GM12878 (cell line): ENCODE results near the gene RRP12. TPM values are rescaled to one million over a fixed set of nuclear protein-coding genes. Genes with fewer than 3 reads are reported as not detected.

Experiments
- ATAC-seq: fragments of 200-7000 bp; cut with Tn5 transposase; 3 replicates; pipeline ENCODE4 v1.9.1; 2020; ENCODE audit warnings: mild to moderate bottlenecking, moderate library complexity
- BruUV-seq: library from RNA; stranded (reverse); fragments of 400-500 nt; replicated peaks from 2 replicates; lab custom pipeline; 2021; lab: Mats Ljungman, UMichigan
- CTCF ChIA-PET: fragments of 300-600 bp; sonication (Branson Sonifier 250); formaldehyde crosslinking; extraction: SDS; loops from one replicate; lab custom pipeline; 2021; ENCODE audit warnings: inconsistent platforms; lab: Yijun Ruan, JAX
- POLR2A ChIA-PET: fragments of 350-600 bp; formaldehyde crosslinking; extraction: SDS; loops from one replicate; lab custom pipeline; 2021; ENCODE audit warnings: inconsistent platforms; lab: Charles Lee
- RAD21 ChIA-PET: fragments of 300-600 bp; sonication (Branson Sonifier 250); formaldehyde crosslinking; loops from one replicate; lab custom pipeline; 2023; ENCODE audit warnings: antibody characterized with exemption; ENCODE audit not compliant: unreplicated experiment; lab: Charles Lee
- SMC1A ChIA-PET: fragments of 300-600 bp; sonication (Branson Sonifier 250); formaldehyde crosslinking; loops from one replicate; lab custom pipeline; 2023; ENCODE audit not compliant: unreplicated experiment, uncharacterized antibody; lab: Charles Lee
- DNase-seq: peaks from one replicate; pipeline ENCODE4 v3.0.0-alpha.2; 2011; ENCODE audit warnings: low read depth, low spot score
- FAIRE-seq: peaks from 3 replicates; lab custom pipeline; 2011; peaks lifted over from hg19 to GRCh38; lab: Jason Lieb, UNC
- H2AFZ ChIP-seq: 2 replicates; pipeline ENCODE4 v1.6.0; 2011; ENCODE audit warnings: low read depth, low read length, control low read depth; ENCODE audit not compliant: control insufficient read depth
- H3K27ac ChIP-seq: 2 replicates; pipeline ENCODE4 v1.5.1; 2011; ENCODE audit warnings: control low read depth; ENCODE audit not compliant: control insufficient read depth, insufficient read depth
- H3K27me3 ChIP-seq, 2 experiments: replicated peaks in 1 of 2; 2 replicates each; pipeline versions ENCODE4 v1.6.0 to v1.6.1; 2011; ENCODE audit warnings: low read length in 1 of 2; ENCODE audit not compliant: control insufficient read depth in 2 of 2, insufficient read depth in 2 of 2
- H3K36me3 ChIP-seq, 2 experiments: 2 replicates each; pipeline ENCODE4 v1.5.1; 2011; ENCODE audit warnings: low read length in 1 of 2; ENCODE audit not compliant: control insufficient read depth in 2 of 2, insufficient read depth in 2 of 2
- H3K4me1 ChIP-seq: 2 replicates; pipeline ENCODE4 v1.6.1; 2011; ENCODE audit warnings: mild to moderate bottlenecking, low read length, moderate library complexity, mixed read lengths; ENCODE audit not compliant: control insufficient read depth, insufficient read depth
- H3K4me2 ChIP-seq: 2 replicates; pipeline ENCODE4 v1.6.0; 2011; ENCODE audit warnings: control low read depth; ENCODE audit not compliant: control insufficient read depth, insufficient read depth
- H3K4me3 ChIP-seq: fragments of 200-600 bp; sonication (generic); 2 replicates; pipeline ENCODE4 v1.5.1; 2016
- H3K79me2 ChIP-seq: 2 replicates; pipeline ENCODE4 v1.6.0; 2011; ENCODE audit warnings: low read length; ENCODE audit not compliant: control insufficient read depth, insufficient read depth
- H3K9ac ChIP-seq: 2 replicates; pipeline ENCODE4 v1.8.0; 2011; ENCODE audit warnings: low read length, control low read depth, mixed read lengths; ENCODE audit not compliant: control insufficient read depth, insufficient read depth
- H3K9me3 ChIP-seq: replicated peaks from 3 replicates; pipeline ENCODE4 v1.5.1; 2011; ENCODE audit warnings: mild to moderate bottlenecking, low read length; ENCODE audit not compliant: control insufficient read depth, insufficient read depth
- H4K20me1 ChIP-seq: 2 replicates; pipeline ENCODE4 v1.6.0; 2011; ENCODE audit not compliant: control insufficient read depth, insufficient read depth
- BCLAF1 ChIP-seq: fragments of 450-650 bp; IDR thresholded peaks from 2 replicates; pipeline ENCODE4 v1.6.1; 2017; ENCODE audit warnings: antibody characterized with exemption, mild to moderate bottlenecking, moderate library complexity
- CBX5 ChIP-seq: sonication (generic); IDR thresholded peaks from 2 replicates; pipeline ENCODE4 v1.6.1; 2016; ENCODE audit warnings: low read depth, moderate library complexity, mild to moderate bottlenecking, inconsistent platforms
- DPF2 ChIP-seq: fragments of 450-650 bp; IDR thresholded peaks from 2 replicates; pipeline ENCODE4 v1.6.1; 2017; ENCODE audit warnings: mild to moderate bottlenecking
- EED ChIP-seq: sonication (generic); IDR thresholded peaks from 2 replicates; pipeline ENCODE4 v1.6.1; 2016; ENCODE audit warnings: antibody characterized with exemption, low read depth
- GATAD2B ChIP-seq: fragments of 450-650 bp; conservative IDR thresholded peaks from 2 replicates; pipeline ENCODE4 v1.6.1; 2017; ENCODE audit warnings: low read depth, mild to moderate bottlenecking, moderate library complexity
- MTA2 ChIP-seq: fragments of 450-650 bp; IDR thresholded peaks from 2 replicates; pipeline ENCODE4 v1.6.1; 2016; ENCODE audit warnings: low read depth, mild to moderate bottlenecking, moderate library complexity
- MYC ChIP-seq: IDR thresholded peaks from 2 replicates; pipeline ENCODE4 v1.6.1; 2011; ENCODE audit warnings: mild to moderate bottlenecking, low read length, moderate library complexity, inconsistent platforms; ENCODE audit not compliant: insufficient read depth, insufficient replicate concordance, insufficient read length, severe bottlenecking
- SIN3A ChIP-seq: IDR thresholded peaks from 2 replicates; pipeline ENCODE4 v1.6.1; 2012; ENCODE audit warnings: low read depth, low read length, improper control_type of control experiment
- SIX5 ChIP-seq: IDR thresholded peaks from 2 replicates; pipeline ENCODE4 v1.6.1; 2011; ENCODE audit warnings: mild to moderate bottlenecking, low read depth, low read length, moderate library complexity; ENCODE audit not compliant: severe bottlenecking
- SMC3 ChIP-seq: IDR thresholded peaks from 2 replicates; pipeline ENCODE4 v1.6.1; 2011; ENCODE audit warnings: low read length, improper control_type of control experiment, borderline replicate concordance
- TCF3 ChIP-seq: IDR thresholded peaks from 2 replicates; pipeline ENCODE4 v1.6.1; 2012; ENCODE audit warnings: low read depth, mild to moderate bottlenecking, low read length, borderline replicate concordance; ENCODE audit not compliant: insufficient read depth
- WRNIP1 ChIP-seq: IDR thresholded peaks from 2 replicates; pipeline ENCODE4 v1.6.1; 2011; ENCODE audit warnings: low read depth, low read length, improper control_type of control experiment, borderline replicate concordance
- ZNF274 ChIP-seq: IDR thresholded peaks from one replicate; pipeline ENCODE4 v1.8.0; 2011; ENCODE audit not compliant: insufficient read length, insufficient read depth
- WGBS: methylation state at CpG from one replicate; pipeline ENCODE4 v1.1.6; 2016; ENCODE audit warnings: low lambda C conversion rate; ENCODE audit not compliant: insufficient replicate concordance, insufficient coverage; ENCODE audit errors: missing lambda C conversion rate; 5-methylcytosine and 5-hydroxymethylcytosine counted together
- in situ Hi-C: fragments of 300-500 bp; cut with MboI; formaldehyde crosslinking; loops from 9 replicates; pipeline ENCODE4 v1.14.3; 2018; ENCODE audit warnings: mixed read lengths
- intact Hi-C: fragments of 100-400 bp; cut with micrococcal nuclease; formaldehyde crosslinking; loops from one replicate; pipeline ENCODE4 v1.14.2; 2022; ENCODE audit not compliant: unreplicated experiment
- polyA plus RNA-seq, 11 experiments: library from polyadenylated mRNA; depleted of rRNA in 4 of 11; unstranded in 6 of 11; stranded (reverse) in 5 of 11; fragments of >200 nt; fragmentation: Nextera tagmentation in 4 of 11; fragmentation: Illumina TruSeq in 1 of 11; extraction: Ambion mirVana in 4 of 11; extraction: Trizol in 1 of 11; gene quantifications; 1 replicate in 1 of 11; 2 replicates in 10 of 11; pipeline versions ENCODE4 v1.2.1 to v1.2.3, GENCODE V29; 2011 to 2016; ENCODE audit warnings: inconsistent platforms in 2 of 11, missing spikeins in 2 of 11, low read depth in 1 of 11
- total RNA-seq, 4 experiments: library from RNA; depleted of rRNA in 3 of 4; stranded (reverse); fragments of >200 nt in 3 of 4; fragmentation: Illumina TruSeq in 1 of 4; extraction: Trizol in 1 of 4; gene quantifications; 2 replicates each; pipeline versions ENCODE4 v1.2.1 to v1.2.3, GENCODE V29; 2013 to 2021
- TF ChIP-seq, protein P1 (sequence below): IDR thresholded peaks from 2 replicates; pipeline ENCODE4 v1.6.1; 2011; ENCODE audit warnings: low read depth, mild to moderate bottlenecking, low read length, moderate library complexity, borderline replicate concordance; ENCODE audit errors: extremely low read depth

RRP12 gene
- total and polyA plus RNA-seq, 10 of the 15 experiments (the other 5 are each of a cell fraction or from before 2014, with no cell fraction given): 5.3 to 48.7 (median 16.8) TPM

DNA sequence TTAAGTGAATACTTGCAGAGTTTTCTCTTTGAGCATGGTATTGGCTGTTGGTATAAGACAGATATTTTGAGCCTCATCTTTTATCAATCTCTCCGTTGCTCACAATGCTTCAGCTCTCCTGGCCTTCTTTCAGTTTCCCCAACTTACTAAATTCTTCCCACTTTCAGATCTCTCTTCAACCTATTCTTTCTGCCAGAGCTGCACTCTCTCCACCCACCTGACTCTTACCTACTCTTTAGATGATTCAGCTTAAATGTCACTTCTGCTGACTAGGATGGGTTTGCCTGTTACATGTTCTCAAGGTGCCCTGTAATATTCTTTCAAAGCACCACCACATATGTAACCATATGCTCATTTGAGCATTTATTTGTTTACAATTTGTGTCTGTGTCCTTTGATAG lies 43.1 kb upstream of the RRP12 start (continued):
- TF ChIP-seq, protein P1, sequence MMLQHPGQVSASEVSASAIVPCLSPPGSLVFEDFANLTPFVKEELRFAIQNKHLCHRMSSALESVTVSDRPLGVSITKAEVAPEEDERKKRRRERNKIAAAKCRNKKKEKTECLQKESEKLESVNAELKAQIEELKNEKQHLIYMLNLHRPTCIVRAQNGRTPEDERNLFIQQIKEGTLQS: no peak
- TF ChIP-seq MYC: no peak

DNA sequence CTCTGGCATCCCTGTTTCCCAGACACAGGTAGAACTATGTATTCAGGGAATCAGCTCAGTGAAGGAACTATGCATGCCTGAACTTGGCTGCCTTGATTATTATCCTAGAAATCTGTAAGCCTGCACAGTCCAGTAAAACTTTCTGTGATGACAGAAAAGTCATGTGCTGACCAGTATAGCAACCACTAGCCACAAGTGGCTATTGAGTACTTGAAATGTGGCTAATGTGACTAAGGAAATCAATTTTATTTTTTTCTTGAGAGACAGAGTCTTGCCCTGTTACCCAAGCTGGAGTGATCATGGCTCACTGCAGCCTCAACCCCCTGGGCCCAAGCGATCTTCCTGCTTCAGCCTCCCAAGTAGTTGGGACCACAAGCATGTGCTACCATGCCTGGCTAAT lies 41.1 kb upstream of the RRP12 start:
- in situ Hi-C loops: no loop called here
- Histone ChIP-seq H2AFZ (no peak overlapping the region), H3K27ac (no peak overlapping the region), H3K9ac (no peak overlapping the region), H3K4me2 (no peak overlapping the region), H3K79me2 (peaks cover 32% of the 10 kb centered on the region), H3K4me3 (no peak overlapping the region), H3K36me3 (peaks cover 0 to 16% of the 10 kb centered on the region in 2 experiments; a peak in 3 of 4 replicates), H3K9me3 (no peaks in the 10 kb centered on the region; the same call in 2 of the 3 replicates), H3K27me3 (no peaks in the 10 kb centered on the region), H3K4me1 (peaks cover 7% of the 10 kb centered on the region), H4K20me1 (no peaks in the 10 kb centered on the region)
- FAIRE-seq (peak; percentile 41), ATAC-seq (no peak), DNase-seq (no peak)
- no TSS peak for BruUV-seq
- ChIA-PET POLR2A (no interaction called here), SMC1A (interaction anchor here (2.1 kb wide), 1 partner anchor 29 kb away, joined by 9 read pairs; no protein-coding TSS in a partner anchor), CTCF (interaction anchor here (1.0 to 3.6 kb wide), 5 partner anchors 9 to 112 kb away, joined by 3 to 18 read pairs (median 4); no protein-coding TSS in a partner anchor), RAD21 (no interaction called here)
- intact Hi-C loops: no loop called here
- no peak for TF ChIP-seq CBX5
- TF ChIP-seq SMC3: no peak
- TF ChIP-seq ZNF274: no peak
- no peak for TF ChIP-seq EED
- TF ChIP-seq BCLAF1: no peak
- TF ChIP-seq MTA2: no peak
- TF ChIP-seq SIN3A: no peak
- TF ChIP-seq SIX5: no peak
- no peak for TF ChIP-seq DPF2
- TF ChIP-seq WRNIP1: no peak
- TF ChIP-seq GATAD2B: no peak
- no peak for TF ChIP-seq TCF3
- 95% methylated on average over 1 of the region's 1 CpG for WGBS
